Activated effector memory CD4-positive, alpha-beta T cell treated with anti-CD3 and anti-CD28 coated beads, Interleukin-2, amount 50 U/mL, for 16 hours (primary cell): Measurements from ENCODE around the gene PTPRCAP.

ENCODE experiments used
- DNase-seq: peaks from one replicate; pipeline ENCODE4 v3.0.0-alpha.2; 2020

The PTPRCAP gene

DNA sequence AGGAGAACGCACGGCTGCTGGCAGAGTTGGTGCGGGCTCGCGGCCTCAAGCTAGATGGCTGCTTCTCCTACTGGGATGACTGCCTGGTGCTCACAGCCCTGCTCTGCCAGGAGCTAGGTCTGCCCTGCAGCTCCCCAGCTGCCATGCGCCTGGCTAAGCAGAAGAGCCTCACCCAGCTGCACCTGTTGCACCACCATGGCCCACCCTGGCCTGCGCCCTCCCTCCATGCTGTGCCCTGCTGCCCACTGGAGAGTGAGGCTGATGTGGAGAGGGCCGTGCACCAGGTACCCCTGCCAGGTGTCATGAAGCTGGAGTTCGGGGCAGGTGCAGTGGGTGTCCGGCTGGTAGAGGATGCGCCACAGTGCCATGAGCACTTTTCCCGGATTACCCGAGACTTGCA is 14.0 kb downstream of the PTPRCAP start:
- DNase-seq, result no peak

DNA sequence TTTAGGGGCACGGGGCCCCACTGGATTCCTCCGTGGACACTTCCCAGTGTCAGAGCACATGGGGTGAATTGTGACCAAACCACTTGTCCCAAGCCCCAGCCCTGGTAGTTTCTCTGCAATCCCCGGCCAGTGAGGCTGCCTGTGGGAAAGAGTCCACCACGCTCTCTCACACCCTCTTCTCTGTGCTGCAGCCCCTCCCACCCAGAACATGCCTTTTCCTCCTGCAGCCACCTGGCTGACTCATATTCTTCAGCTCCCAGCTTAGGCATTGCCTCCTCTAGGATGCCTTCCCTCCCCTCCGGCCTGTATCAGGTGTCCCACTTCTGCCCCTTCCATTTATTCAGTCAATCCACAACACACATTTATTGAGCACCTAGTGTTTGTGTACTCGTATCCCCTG is 14.6 kb downstream of the PTPRCAP start:
- no peak for DNase-seq

DNA sequence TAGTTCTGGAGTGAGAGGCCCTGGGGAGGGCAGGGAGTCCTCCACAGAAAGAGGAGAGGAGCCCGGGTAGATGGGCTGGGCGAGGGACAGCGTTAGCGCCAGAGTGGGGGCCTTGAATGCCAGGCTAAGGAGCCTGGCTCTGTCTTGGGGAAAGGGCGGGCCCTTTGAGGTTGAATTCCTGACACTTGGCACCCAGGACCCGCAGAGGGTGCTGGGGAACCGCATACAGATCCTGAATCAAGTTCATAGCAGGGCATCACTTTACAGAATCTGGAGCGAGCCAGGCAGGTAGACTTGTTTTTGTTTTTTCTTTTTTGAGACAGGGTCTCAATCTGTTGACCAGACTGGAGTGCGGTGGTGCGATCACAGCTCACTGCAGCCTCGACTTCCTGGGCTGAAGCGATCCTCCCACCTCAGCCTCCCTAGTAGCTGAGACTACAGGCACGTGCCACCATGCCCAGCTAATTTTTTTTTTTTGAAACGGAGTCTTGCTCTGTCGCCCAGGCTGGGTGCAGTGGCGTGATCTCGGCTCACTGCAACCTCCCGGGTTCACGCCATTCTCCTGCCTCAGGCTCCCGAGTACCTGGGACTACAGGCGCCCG is 16.0 kb downstream of the PTPRCAP start:
- no peak for DNase-seq

- DNase-seq, result peak; percentile 99
These were observed 16.6 kb downstream of the PTPRCAP start for GRCh38 chr11:67420646-67421429.

DNA sequence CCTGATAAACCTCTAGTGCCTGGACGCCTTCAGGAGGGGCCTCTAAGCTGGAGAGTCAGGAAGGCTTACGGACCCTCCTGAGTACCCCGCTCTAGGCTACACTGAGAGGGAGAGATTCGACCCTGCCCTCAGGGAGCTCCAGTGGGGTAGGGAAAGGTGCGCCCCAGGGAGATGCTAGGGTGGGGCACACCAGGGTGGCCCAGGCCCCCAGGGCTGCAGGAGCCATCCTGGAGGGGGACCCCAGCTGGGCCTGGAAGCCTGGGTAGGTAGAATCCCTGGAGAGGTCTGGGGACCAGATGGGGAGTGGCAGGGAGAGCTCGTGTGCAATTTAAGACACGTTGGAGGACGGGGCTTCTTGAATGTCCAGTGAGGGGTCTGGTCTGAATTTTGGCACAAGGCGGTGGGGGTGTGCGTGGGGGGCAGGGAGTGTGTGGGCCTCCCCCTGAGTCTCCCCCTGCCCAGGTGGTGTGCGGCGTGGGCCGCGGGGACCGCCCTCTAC is 17.3 kb downstream of the PTPRCAP start:
- DNase-seq, result no peak

DNA sequence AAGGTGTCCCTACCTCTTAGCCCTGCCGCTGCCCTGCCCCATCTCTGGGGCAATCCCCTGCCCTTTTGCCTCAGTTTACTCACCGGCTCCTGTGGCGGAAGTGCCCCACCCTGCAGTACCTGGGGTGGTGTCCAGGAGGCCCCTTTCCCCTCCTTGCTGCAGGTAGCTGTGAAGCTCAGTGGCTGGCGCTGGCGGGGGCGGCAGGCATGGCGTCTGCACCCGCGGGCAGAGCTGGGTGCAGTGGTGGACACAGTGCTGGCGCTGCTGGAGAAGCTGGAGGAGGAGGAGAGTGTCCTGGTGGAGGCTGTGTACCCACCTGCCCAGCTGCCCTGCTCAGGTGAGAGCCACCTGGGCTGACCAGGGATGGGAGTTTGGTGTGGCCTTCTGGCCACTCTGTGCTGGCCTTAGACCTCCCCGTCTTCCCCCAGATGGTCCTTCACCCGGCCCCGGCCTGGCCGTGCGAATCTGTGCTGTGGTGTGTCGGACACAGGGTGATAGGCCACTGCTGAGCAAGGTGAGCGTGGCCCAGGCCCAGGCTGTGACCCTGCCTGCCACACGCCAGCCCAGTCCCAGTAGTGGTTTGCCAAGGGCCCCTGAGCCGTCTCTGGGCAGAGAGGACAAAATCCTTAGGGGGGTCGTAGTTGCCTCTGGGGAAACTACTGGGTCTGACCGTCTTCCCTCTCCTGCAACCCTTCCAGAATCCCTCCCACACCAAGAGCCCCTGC is 18.0 kb downstream of the PTPRCAP start:
- no peak for DNase-seq

- peak; percentile 77 for DNase-seq
These were observed 18.8 kb downstream of the PTPRCAP start for GRCh38 chr11:67418476-67419281.

GRCh38 chr11:67417425-67417824 is 20.1 kb downstream of the PTPRCAP start:
- no peak for DNase-seq

- DNase-seq, result peak; percentile 89
These were observed 20.8 kb downstream of the PTPRCAP start for GRCh38 chr11:67416416-67417335.

DNA sequence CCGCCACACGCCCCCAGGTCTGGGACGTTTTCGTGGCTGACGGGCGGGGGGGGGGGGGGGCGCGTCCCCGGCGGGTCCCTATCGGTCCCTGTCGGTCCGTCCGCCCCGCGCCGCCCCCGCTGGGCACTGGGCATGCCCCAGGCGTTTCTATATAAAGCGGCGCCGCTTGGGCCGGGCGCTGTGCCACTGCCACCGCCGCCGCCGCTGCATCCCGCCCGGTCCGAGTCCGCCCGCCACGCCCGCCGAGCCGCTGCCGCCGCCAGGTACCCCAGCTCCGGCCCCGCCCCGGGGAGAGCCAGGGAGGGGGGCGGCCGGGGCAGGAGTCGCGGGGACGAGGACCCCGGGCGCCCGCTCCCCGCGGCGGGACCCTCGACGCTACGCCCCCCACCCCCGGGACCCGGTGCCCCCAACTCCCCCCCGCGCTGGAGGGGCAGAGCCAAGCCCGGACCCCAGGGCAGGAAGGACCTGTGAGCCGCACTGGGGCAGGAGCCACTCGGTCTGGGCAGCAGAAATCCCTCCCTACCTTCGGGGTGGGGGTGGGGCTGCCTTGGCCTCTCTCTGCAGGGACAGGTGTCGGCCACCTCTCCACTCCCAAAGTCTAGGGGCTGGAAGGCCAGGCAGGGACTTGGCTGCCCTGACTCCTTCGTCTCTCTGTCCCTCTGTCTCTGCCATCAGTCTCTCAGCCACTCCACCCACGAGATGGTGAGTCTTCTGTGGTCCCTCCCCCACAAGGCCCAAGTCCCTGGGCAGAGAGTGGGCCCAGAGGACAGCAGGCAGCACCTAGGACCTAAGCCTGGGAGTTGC is 21.8 kb downstream of the PTPRCAP start, which contains the start of gene CARNS1:
Gene CARNS1, plus strand, starts transcription at position 178 of the 804 bp plus-strand sequence. Its CDS starts 522 bp downstream, at position 700.
- DNase-seq, result no peak

- no peak for DNase-seq
These were observed 24.1 kb downstream of the PTPRCAP start for GRCh38 chr11:67413266-67413849.

DNA sequence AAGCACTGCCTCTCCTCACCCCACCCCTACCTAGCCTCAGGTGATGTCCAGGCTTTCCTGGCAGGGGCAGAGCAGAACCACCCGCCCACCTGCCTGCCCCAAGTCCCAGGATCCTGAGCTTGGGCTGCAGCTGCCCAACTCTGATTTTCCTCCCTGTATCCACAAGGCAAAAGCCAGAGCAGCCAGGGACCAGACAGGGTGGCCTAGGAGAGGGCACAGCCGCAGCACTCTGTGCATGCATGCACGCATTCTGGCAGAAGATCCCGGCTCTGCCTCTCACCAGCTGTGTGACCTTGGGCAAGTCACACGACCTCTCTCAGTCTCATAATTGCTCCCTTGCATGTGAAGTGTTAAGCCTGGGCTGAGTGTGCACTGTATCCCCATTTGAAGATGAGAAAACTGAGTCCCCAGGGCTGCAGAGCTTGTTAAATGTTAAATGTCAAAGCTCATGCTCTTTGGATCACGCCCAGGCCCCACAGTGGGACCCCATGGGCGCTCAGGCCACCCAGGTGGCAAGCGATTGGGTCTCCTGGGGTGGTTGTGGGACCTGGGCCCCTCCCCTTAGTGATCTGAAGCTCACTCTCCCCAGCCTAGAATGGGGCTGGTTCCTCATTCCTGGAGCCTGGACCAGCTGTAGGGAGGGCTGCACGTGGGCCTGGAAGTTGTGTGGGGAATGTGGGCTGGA is 24.8 kb downstream of the PTPRCAP start:
- DNase-seq, result no peak

- DNase-seq, result no peak
These were observed 25.7 kb downstream of the PTPRCAP start for GRCh38 chr11:67411785-67412152.

DNA sequence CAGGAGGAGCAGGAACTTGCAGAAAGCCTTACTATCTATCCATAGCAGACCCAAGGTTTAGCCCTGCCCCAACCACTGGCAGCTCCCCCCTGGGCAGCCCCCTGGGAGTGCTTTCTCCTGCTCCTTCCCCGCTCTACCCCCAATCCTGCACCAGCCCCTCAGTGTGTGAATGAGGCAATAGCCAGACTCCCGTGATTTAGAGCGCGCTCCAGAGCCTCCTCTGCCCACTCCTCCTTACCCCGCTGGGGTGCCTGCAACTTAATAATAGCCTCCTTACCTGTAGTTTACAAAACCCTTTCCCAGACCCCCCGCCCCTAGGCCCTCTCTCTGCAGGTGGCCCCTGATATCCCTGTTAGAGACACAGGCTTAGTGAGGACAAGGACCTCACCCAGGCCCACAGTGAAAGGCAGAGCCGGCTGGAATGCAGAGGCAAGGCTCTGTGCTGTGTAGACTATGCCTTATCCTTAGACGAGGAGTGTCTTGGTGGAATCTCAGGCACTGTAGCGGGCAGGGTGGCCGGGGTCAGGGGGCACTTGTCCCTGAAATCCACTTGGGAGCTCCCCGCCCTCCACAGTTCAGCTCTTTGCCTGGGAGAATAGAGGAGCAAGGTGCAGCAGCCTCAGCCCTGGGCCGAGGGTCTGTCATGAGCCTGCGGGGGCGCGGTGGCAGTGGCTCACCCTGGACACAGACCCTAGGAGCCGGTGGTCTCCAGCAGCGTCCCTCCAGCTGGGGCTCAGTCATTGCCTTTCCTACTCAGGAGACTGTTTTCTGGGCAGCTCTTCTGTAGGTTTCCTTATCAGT is 26.3 kb downstream of the PTPRCAP start:
- DNase-seq, result no peak

- no peak for DNase-seq
These were observed 27.1 kb downstream of the PTPRCAP start for GRCh38 chr11:67410369-67410831.

- no peak for DNase-seq
These were observed 27.6 kb downstream of the PTPRCAP start for GRCh38 chr11:67409781-67410368.

DNA sequence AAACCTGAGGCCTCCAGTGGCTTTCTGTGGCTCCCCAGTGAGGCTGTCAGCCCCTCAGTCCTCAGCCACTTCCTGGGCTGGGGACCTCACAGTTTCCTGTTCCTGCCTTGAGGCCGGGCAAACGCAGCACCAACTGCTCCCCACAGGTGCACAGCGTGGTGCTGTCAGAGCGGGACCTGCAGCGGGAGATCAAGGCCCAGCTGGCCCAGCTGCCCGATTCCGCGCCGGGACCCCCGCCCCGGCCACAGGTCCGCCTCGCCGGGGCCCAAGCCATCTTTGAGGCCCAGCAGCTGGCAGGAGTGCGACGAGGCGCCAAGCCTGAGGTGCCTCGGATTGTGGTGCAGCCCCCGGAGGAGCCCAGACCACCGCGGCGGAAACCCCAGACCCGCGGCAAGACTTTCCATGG is 28.2 kb downstream of the PTPRCAP start:
- DNase-seq, result peak; percentile 88
